Lower lobe of right lung (tissue), 2 donors: ENCODE results near the gene TTC28. TPM values are rescaled to one million over a fixed set of nuclear protein-coding genes. Genes with fewer than 3 reads are reported as not detected.

Source experiments
- ATAC-seq, 2 donors: fragments of 200-7000 bp; cut with Tn5 transposase; one replicate each; pipeline ENCODE4 v1.9.1; 2020 to 2022; ENCODE audit warnings: mild to moderate bottlenecking in 2 of 2, moderate library complexity in 2 of 2
- DNase-seq: peaks from one replicate; pipeline ENCODE4 v3.0.0-alpha.2; 2020
- H3K27ac ChIP-seq: fragments of 200-600 bp; one replicate; pipeline ENCODE4 v1.8.0; 2022
- H3K27me3 ChIP-seq: fragments of 200-600 bp; one replicate; pipeline ENCODE4 v1.8.0; 2022; ENCODE audit warnings: low read depth
- H3K36me3 ChIP-seq: fragments of 200-600 bp; one replicate; pipeline ENCODE4 v1.8.0; 2022; ENCODE audit warnings: mild to moderate bottlenecking
- H3K4me1 ChIP-seq: fragments of 200-600 bp; one replicate; pipeline ENCODE4 v1.8.0; 2022
- H3K4me3 ChIP-seq: fragments of 200-600 bp; one replicate; pipeline ENCODE4 v1.8.0; 2022; ENCODE audit warnings: mild to moderate bottlenecking
- H3K9me3 ChIP-seq: fragments of 200-600 bp; one replicate; pipeline ENCODE4 v1.8.0; 2022
- intact Hi-C: fragments of 100-400 bp; cut with DNase I; formaldehyde crosslinking; loops from one replicate; pipeline ENCODE4 v1.11.0; 2022
- total RNA-seq: library from RNA; stranded (reverse); fragmentation: NEBNext Ultra II Directional; extraction: Animal tissue kit (Norgen Biotek cat#: 25700); gene quantifications from one replicate; pipeline ENCODE4 v1.2.1, GENCODE V29; 2021
- TF ChIP-seq, protein P1 (sequence below): fragments of 200-600 bp; IDR thresholded peaks from one replicate; pipeline ENCODE4 v1.8.0; 2022; ENCODE audit warnings: antibody characterized with exemption, mild to moderate bottlenecking
- donor health status: DM: no; HTN: yes; CAD: no; lungs with severe emphysema.

The TTC28 gene
- total RNA-seq, 1 donor from 2014 or later, result 39.6 TPM

DNA sequence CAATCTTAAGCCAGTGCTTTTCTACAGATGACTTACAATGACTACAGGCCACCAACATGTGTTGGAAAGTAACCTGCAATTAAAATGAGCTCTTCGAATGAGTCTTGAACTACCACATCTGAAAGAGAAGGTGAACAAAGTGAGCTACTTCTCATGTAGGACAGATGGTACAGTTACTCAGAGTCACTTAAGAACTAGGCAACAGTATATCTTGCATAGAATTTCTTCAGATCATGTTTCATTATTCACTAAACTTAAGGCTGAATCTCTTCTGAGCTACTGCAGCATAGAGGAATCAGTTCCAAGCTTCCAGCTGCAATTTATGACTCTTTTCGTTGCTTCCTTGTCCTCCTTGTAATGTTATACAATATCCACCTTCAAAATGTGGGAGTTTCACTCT lies 270.9 kb downstream of the TTC28 start:
- ATAC-seq, result no peak
- TF ChIP-seq, protein P1, sequence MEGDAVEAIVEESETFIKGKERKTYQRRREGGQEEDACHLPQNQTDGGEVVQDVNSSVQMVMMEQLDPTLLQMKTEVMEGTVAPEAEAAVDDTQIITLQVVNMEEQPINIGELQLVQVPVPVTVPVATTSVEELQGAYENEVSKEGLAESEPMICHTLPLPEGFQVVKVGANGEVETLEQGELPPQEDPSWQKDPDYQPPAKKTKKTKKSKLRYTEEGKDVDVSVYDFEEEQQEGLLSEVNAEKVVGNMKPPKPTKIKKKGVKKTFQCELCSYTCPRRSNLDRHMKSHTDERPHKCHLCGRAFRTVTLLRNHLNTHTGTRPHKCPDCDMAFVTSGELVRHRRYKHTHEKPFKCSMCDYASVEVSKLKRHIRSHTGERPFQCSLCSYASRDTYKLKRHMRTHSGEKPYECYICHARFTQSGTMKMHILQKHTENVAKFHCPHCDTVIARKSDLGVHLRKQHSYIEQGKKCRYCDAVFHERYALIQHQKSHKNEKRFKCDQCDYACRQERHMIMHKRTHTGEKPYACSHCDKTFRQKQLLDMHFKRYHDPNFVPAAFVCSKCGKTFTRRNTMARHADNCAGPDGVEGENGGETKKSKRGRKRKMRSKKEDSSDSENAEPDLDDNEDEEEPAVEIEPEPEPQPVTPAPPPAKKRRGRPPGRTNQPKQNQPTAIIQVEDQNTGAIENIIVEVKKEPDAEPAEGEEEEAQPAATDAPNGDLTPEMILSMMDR, result no peak
- intact Hi-C loops, result no loop called here

DNA sequence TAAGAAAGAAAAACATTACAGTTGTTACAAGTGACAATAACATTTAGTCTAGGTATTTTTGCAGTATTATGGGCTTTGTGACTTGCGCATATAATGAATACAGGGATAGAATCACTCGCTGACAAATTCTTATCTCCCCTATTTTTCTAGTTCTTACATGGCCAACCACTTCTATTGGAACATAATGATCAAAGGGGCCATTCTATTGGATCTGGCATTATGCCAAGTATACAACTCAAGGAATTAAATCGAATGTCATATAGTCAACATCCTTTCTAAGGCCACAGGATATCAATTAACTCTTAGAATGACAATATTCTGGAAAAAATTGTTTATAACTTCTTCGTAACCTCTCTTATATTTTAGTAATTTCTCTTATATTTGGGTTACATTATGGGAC lies 272.0 kb downstream of the TTC28 start:
- no peaks in the 10 kb centered on the region for H3K27me3 ChIP-seq
- peaks cover 12% of the 10 kb centered on the region for H3K4me1 ChIP-seq
- no peak for ATAC-seq
- H3K9me3 ChIP-seq, result no peaks in the 10 kb centered on the region
- TF ChIP-seq, protein P1, result no peak
- no peak for DNase-seq
- no peak overlapping the region for H3K4me3 ChIP-seq
- H3K36me3 ChIP-seq, result no peaks in the 10 kb centered on the region
- no peak overlapping the region for H3K27ac ChIP-seq
- intact Hi-C loops, result no loop called here

More for the DNA sequence above, 270.9 kb downstream of the TTC28 start:
- no peak for DNase-seq
- Histone ChIP-seq H3K27ac (no peak overlapping the region), H3K9me3 (no peaks in the 10 kb centered on the region), H3K27me3 (no peaks in the 10 kb centered on the region), H3K4me3 (no peak overlapping the region), H3K4me1 (peaks cover 13% of the 10 kb centered on the region), H3K36me3 (no peaks in the 10 kb centered on the region)

DNA sequence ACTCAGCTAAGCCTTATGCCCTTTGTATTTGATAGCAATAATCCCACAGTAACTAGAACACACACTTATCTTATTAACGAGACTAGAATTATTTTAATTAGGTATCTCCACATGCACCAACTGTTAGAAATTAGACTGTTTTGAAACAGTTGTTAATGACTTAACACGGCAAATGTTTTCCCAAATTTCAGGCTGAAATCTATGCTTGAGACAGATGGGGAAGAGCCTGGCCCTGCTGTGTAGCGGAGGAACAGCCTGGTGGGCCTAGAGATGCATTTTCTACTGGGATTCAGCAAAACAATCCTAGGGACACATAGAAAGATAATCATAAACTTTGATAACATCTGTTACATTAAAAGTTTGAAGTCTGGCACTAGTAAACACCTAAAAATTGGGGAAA lies 273.4 kb downstream of the TTC28 start:
- no peak for DNase-seq
- Histone ChIP-seq H3K36me3 (no peaks in the 10 kb centered on the region), H3K4me3 (no peak overlapping the region), H3K4me1 (peaks cover 8% of the 10 kb centered on the region), H3K27ac (no peak overlapping the region), H3K9me3 (no peaks in the 10 kb centered on the region), H3K27me3 (no peaks in the 10 kb centered on the region)
- TF ChIP-seq, protein P1, result no peak
- no peak for ATAC-seq
- intact Hi-C loops, result no loop called here

DNA sequence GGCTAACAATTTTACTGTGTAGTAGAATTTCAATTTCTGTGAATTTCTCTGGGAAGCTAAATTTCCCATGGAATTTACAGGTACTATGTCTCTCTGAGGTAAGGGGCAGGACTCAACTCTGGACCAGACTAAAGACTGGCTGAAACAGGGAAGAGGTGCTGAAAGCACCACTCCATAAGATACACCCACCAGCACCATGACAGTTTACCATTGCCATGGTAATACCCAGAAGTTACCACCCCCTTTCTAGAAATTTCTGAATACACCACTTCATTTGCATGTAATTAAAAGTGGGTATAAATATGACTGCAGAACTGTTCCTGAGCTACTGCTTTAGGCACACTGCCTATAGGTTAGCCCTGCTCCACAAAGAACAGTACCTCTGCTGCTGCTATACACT lies 274.1 kb downstream of the TTC28 start:
- Histone ChIP-seq H3K27me3 (no peaks in the 10 kb centered on the region), H3K27ac (no peak overlapping the region), H3K36me3 (no peaks in the 10 kb centered on the region), H3K4me3 (no peak overlapping the region), H3K4me1 (peaks cover 6% of the 10 kb centered on the region), H3K9me3 (no peaks in the 10 kb centered on the region)
- TF ChIP-seq, protein P1, result no peak
- DNase-seq (no peak), ATAC-seq (no peak)
- intact Hi-C loops, result no loop called here

DNA sequence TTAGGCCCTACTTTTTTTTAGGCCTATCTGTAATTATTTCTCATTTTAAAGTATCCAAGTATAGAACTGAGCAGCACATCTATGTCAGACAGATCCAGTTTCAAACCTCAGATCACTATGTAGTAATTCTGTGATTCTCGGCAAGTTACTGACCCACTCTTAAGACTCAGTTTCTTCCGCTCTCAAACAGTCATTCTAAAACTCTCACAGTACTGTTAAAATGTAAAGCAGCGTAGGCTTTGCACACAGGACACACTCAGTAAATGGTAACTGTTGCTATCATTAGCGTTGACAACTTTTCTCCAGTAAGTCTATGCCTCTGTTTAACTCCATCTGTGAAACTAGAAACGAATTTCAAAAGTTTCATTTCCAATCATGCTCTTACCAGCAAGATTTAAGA lies 277.1 kb downstream of the TTC28 start:
- ATAC-seq (no peak), DNase-seq (no peak)
- Histone ChIP-seq H3K9me3 (no peaks in the 10 kb centered on the region), H3K4me1 (peaks cover 4% of the 10 kb centered on the region), H3K4me3 (no peak overlapping the region), H3K27me3 (no peaks in the 10 kb centered on the region), H3K27ac (no peak overlapping the region), H3K36me3 (no peaks in the 10 kb centered on the region)
- TF ChIP-seq, protein P1, result no peak
- intact Hi-C loops, result no loop called here

DNA sequence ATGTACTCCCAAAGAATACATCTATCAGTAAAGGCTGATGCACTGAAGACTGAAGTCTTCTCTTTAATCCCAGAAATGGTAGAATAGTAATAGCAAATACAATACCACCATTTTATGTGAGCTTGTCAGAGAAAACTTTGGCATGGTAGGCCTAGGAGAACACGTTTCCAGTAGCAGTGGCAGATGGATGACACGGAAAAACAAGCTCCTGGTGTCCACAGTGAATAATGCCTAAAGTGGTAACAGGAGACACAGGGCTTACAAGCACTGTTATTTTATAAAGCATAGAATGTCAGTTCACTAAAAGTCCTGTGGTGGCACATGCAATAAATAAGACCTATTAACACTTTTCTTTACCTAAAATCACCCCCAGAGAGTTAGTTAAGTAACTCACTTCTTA lies 277.6 kb downstream of the TTC28 start:
- Histone ChIP-seq H3K36me3 (no peaks in the 10 kb centered on the region), H3K27me3 (no peaks in the 10 kb centered on the region), H3K27ac (no peak overlapping the region), H3K4me1 (peaks cover 4% of the 10 kb centered on the region), H3K9me3 (no peaks in the 10 kb centered on the region), H3K4me3 (no peak overlapping the region)
- ATAC-seq (no peak), DNase-seq (no peak)
- intact Hi-C loops, result no loop called here
- TF ChIP-seq, protein P1, result no peak
